GM12892 (cell line): Measurements from ENCODE around the gene ECM2.

ENCODE experiments used
- POLR2A ChIP-seq: IDR thresholded peaks from 2 replicates; pipeline ENCODE4 v1.6.1; 2011; ENCODE audit warnings: low read depth, low read length, control low read depth
- POLR2AphosphoS5 ChIP-seq: IDR thresholded peaks from 2 replicates; pipeline ENCODE4 v1.6.1; 2011; ENCODE audit warnings: low read depth, low read length, control low read depth
- TAF1 ChIP-seq: IDR thresholded peaks from 2 replicates; pipeline ENCODE4 v1.6.1; 2011; ENCODE audit warnings: low read depth, mild to moderate bottlenecking, control low read depth, low read length, borderline replicate concordance

DNA sequence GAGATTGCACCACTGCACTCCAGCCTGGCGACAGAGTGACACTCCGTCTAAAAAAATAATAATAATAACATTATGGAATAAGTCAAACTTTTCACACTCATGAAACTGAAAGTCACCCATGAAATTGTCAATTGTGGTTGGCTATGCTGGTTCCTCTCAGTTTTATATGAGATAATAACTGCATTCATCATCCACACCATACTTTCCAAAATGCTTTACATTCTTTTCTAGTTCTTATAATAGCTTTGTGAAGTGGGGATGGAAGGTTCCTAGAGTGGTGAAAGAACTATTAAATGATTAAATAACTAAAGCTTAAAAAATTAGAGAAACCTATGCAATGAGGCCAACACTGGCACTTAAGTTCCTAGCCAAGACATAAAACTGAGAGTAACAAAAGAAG is 40.9 kb downstream of the ECM2 start:
- TF ChIP-seq TAF1 (no peak), POLR2A (no peak), POLR2AphosphoS5 (no peak)
